Lower lobe of right lung (tissue), 2 donors: ENCODE data around the gene RRN3. TPM values are rescaled to one million over a fixed set of nuclear protein-coding genes. Genes with fewer than 3 reads are reported as not detected.
"Not testable (repeated sequence)": the region's sequence is repeated elsewhere in the genome, so short reads cannot be mapped to it uniquely, and the experiment has no call there.

Experiments
- ATAC-seq, 2 donors: fragments of 200-7000 bp; cut with Tn5 transposase; one replicate each; pipeline ENCODE4 v1.9.1; 2020 to 2022; ENCODE audit warnings: mild to moderate bottlenecking in 2 of 2, moderate library complexity in 2 of 2
- DNase-seq: peaks from one replicate; pipeline ENCODE4 v3.0.0-alpha.2; 2020
- H3K27ac ChIP-seq: fragments of 200-600 bp; one replicate; pipeline ENCODE4 v1.8.0; 2022
- H3K27me3 ChIP-seq: fragments of 200-600 bp; one replicate; pipeline ENCODE4 v1.8.0; 2022; ENCODE audit warnings: low read depth
- H3K36me3 ChIP-seq: fragments of 200-600 bp; one replicate; pipeline ENCODE4 v1.8.0; 2022; ENCODE audit warnings: mild to moderate bottlenecking
- H3K4me1 ChIP-seq: fragments of 200-600 bp; one replicate; pipeline ENCODE4 v1.8.0; 2022
- H3K4me3 ChIP-seq: fragments of 200-600 bp; one replicate; pipeline ENCODE4 v1.8.0; 2022; ENCODE audit warnings: mild to moderate bottlenecking
- H3K9me3 ChIP-seq: fragments of 200-600 bp; one replicate; pipeline ENCODE4 v1.8.0; 2022
- CTCF ChIP-seq: fragments of 200-600 bp; IDR thresholded peaks from one replicate; pipeline ENCODE4 v1.8.0; 2022; ENCODE audit warnings: antibody characterized with exemption, mild to moderate bottlenecking
- intact Hi-C: fragments of 100-400 bp; cut with DNase I; formaldehyde crosslinking; loops from one replicate; pipeline ENCODE4 v1.11.0; 2022
- microRNA-seq: library from miRNA; unstranded; fragments of <30 nt; microRNA quantifications from one replicate; pipeline ENCODE4 v1.2.0, GENCODE V29; 2020; ENCODE audit warnings: borderline number of aligned reads
- total RNA-seq: library from RNA; stranded (reverse); fragmentation: NEBNext Ultra II Directional; extraction: Animal tissue kit (Norgen Biotek cat#: 25700); gene quantifications from one replicate; pipeline ENCODE4 v1.2.1, GENCODE V29; 2021
- donor health status: DM: no; HTN: yes; CAD: no; lungs with severe emphysema.

The RRN3 gene
- total RNA-seq, 1 donor from 2014 or later: 23.0 TPM

GRCh38 chr16:15022194-15022593, 71.9 kb downstream of the RRN3 start:
- not testable (repeated sequence) for DNase-seq

GRCh38 chr16:15021429-15021828, 72.6 kb downstream of the RRN3 start:
- H3K27ac ChIP-seq, DNase-seq, H3K4me3 ChIP-seq, H3K27me3 ChIP-seq, ATAC-seq, H3K9me3 ChIP-seq, intact Hi-C loops: not testable (repeated sequence)
- Histone ChIP-seq H3K36me3 (peaks cover 93% of the 10 kb centered on the region), H3K4me1 (peaks cover 17% of the 10 kb centered on the region)

More at GRCh38 chr16:15022194-15022593, 71.9 kb downstream of the RRN3 start:
- H3K4me3 ChIP-seq, H3K27ac ChIP-seq, H3K9me3 ChIP-seq, H3K27me3 ChIP-seq, intact Hi-C loops: not testable (repeated sequence)
- Histone ChIP-seq H3K36me3 (peaks cover 93% of the 10 kb centered on the region), H3K4me1 (peaks cover 11% of the 10 kb centered on the region)
- ATAC-seq: peak; percentile 52 to 61
- TF ChIP-seq CTCF: peak; percentile 39

GRCh38 chr16:15016951-15017580, 77.0 kb downstream of the RRN3 start:
- Histone ChIP-seq H3K4me1 (peaks cover 27% of the 10 kb centered on the region), H3K36me3 (peaks cover 74% of the 10 kb centered on the region)
- H3K9me3 ChIP-seq, DNase-seq, H3K27ac ChIP-seq, H3K4me3 ChIP-seq, H3K27me3 ChIP-seq, intact Hi-C loops: not testable (repeated sequence)
- ATAC-seq: peak; percentile 46 to 49

- H3K27me3 ChIP-seq, intact Hi-C loops, ATAC-seq, H3K9me3 ChIP-seq, DNase-seq, H3K4me3 ChIP-seq: not testable (repeated sequence)
- Histone ChIP-seq H3K36me3 (peaks cover 71% of the 10 kb centered on the region), H3K27ac (peak overlapping the region; percentile 8), H3K4me1 (peaks cover 27% of the 10 kb centered on the region)
Measured at GRCh38 chr16:15016354-15016753, 77.7 kb downstream of the RRN3 start.

- Histone ChIP-seq H3K36me3 (peaks cover 72% of the 10 kb centered on the region), H3K4me1 (peaks cover 27% of the 10 kb centered on the region)
- intact Hi-C loops, H3K4me3 ChIP-seq, H3K27me3 ChIP-seq, H3K9me3 ChIP-seq, DNase-seq, ATAC-seq, H3K27ac ChIP-seq: not testable (repeated sequence)
Measured at GRCh38 chr16:15015671-15016070, 78.4 kb downstream of the RRN3 start.

GRCh38 chr16:15012941-15013340, 81.1 kb downstream of the RRN3 start:
- intact Hi-C loops: not testable (repeated sequence)

More at GRCh38 chr16:15012941-15013340, 81.1 kb downstream of the RRN3 start:
- not testable (repeated sequence) for H3K27ac ChIP-seq, H3K27me3 ChIP-seq, H3K9me3 ChIP-seq, DNase-seq, H3K4me3 ChIP-seq, ATAC-seq
- Histone ChIP-seq H3K36me3 (peaks cover 69% of the 10 kb centered on the region), H3K4me1 (peaks cover 27% of the 10 kb centered on the region)

Small RNAs within 50 kb of the gene (microRNA-seq; reads per million reads assigned to microRNA genes)
- gene MIR1972-1 (not detected), gene MIR6511B2 (not detected)

Other genes with a start within 250 kb of the RRN3 start
- 90.9 TPM for gene NPIPA1, start 156.8 kb downstream of the RRN3 start, total RNA-seq
- 103 TPM for gene PDXDC1, start 119.2 kb downstream of the RRN3 start, total RNA-seq
- gene NTAN1, start 38.2 kb downstream of the RRN3 start, total RNA-seq: 40.7 TPM